SJCRH30 (cell line): ENCODE measurements around the gene TGIF2LY. TPM values are rescaled to one million over a fixed set of nuclear protein-coding genes. Genes with fewer than 3 reads are reported as not detected.
"Not testable (repeated sequence)": the region's sequence is repeated elsewhere in the genome, so short reads cannot be mapped to it uniquely, and the experiment has no call there.

ENCODE experiments used
- DNase-seq, 2 experiments: peaks; one replicate each; pipeline ENCODE4 v3.0.0-alpha.2; 2015 to 2020
- H3K27ac ChIP-seq: fragments of 250-450 bp; sonication (Bioruptor Pico); 2 replicates; pipeline ENCODE4 v1.5.1; 2020; ENCODE audit warnings: mild to moderate bottlenecking, moderate library complexity
- H3K27me3 ChIP-seq: fragments of 250-450 bp; sonication (Bioruptor Pico); 2 replicates; pipeline ENCODE4 v1.5.1; 2020; ENCODE audit warnings: mild to moderate bottlenecking, moderate library complexity
- H3K36me3 ChIP-seq: fragments of 250-450 bp; sonication (Bioruptor Pico); 2 replicates; pipeline ENCODE4 v1.5.1; 2020; ENCODE audit warnings: mild to moderate bottlenecking, moderate library complexity
- H3K4me1 ChIP-seq: fragments of 250-450 bp; sonication (Bioruptor Pico); 2 replicates; pipeline ENCODE4 v1.5.1; 2020; ENCODE audit warnings: mild to moderate bottlenecking, moderate library complexity
- H3K4me3 ChIP-seq: fragments of 250-450 bp; sonication (Bioruptor Pico); 2 replicates; pipeline ENCODE4 v1.5.1; 2020; ENCODE audit warnings: mild to moderate bottlenecking, moderate library complexity
- H3K9me3 ChIP-seq: fragments of 250-450 bp; sonication (Bioruptor Pico); replicated peaks from 2 replicates; pipeline ENCODE4 v1.5.1; 2020; ENCODE audit warnings: mild to moderate bottlenecking, moderate library complexity
- total RNA-seq: library from RNA; depleted of rRNA; stranded (reverse); fragments of >200 nt; shearing (Covaris generic); gene quantifications from 2 replicates; pipeline ENCODE4 v1.2.3, GENCODE V29; 2014; rRNA removed

Gene TGIF2LY
- total RNA-seq: not detected in 2 replicates

DNA sequence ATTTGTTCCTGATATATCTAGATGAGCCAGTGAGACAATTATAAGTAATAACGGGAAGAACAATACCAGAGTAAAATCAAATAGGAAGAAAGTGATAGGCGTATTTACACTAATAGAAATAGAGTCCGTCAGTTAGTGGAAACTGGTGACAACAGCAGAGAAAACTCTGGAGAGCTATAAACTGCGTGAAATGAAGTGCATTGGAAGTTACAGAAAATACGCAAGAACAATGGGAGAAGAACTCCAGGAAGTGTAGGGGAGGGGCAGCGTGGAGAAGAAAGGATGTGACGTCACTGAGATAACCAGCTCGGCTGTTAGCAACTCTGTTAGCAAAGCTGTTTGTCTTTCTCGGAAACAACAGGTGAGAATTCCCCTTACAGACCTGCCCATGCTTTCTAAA lies at the start of gene TGIF2LY:
Gene TGIF2LY, plus strand, starts transcription at position 301 of the 400 bp plus-strand sequence. CDS start 178 bp downstream, outside the sequence.
- not testable (repeated sequence) for DNase-seq, H3K4me3 ChIP-seq, H3K27ac ChIP-seq, H3K9me3 ChIP-seq, H3K4me1 ChIP-seq, H3K36me3 ChIP-seq, H3K27me3 ChIP-seq
